Neural cell (in vitro differentiated cells): Measurements from ENCODE around the gene PRG2.

Experiments used
- CTCF ChIP-seq: fragments of 450-650 bp; IDR thresholded peaks from 2 replicates; pipeline ENCODE4 v1.5.1; 2014; ENCODE audit warnings: antibody characterized with exemption, mild to moderate bottlenecking, moderate library complexity; ENCODE audit not compliant: poor library complexity, severe bottlenecking
- EZH2 ChIP-seq: fragments of 200-600, 300-800 bp; shearing (Covaris generic), sonication (generic); IDR thresholded peaks from 2 replicates; pipeline ENCODE4 v1.6.1; 2014; ENCODE audit warnings: antibody characterized with exemption, low read length, borderline replicate concordance, mild to moderate bottlenecking; ENCODE audit not compliant: insufficient read depth, poor library complexity, severe bottlenecking
- POLR2AphosphoS5 ChIP-seq: IDR thresholded peaks from 2 replicates; pipeline ENCODE4 v1.6.1; 2012

- TF ChIP-seq CTCF (no peak), EZH2 (no peak), POLR2AphosphoS5 (no peak)
Measured at GRCh38 chr11:57426439-57426928, 36.0 kb upstream of the PRG2 start.
